Measurements from ENCODE around the gene SMURF1.

Gene SMURF1

DNA sequence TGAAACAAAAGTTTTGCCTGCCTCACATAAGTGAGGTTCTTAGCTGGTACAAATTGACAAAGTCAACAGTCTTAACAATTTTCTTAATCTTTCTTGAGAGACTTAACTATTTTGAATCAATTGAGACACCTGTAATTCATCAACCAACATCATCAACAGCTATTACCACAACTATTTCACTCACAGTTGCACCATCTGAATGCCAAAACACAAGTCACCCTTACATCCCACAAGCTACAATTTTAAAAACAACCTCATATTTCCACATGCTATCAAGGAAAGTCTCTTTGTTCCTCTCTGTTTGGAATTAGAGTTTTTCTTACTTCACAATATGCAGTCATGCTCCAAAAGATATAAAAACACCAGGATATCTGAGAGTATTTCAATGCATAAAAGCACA, 4.9 kb downstream of the SMURF1 start:
- TF ChIP-seq, protein P1, sequence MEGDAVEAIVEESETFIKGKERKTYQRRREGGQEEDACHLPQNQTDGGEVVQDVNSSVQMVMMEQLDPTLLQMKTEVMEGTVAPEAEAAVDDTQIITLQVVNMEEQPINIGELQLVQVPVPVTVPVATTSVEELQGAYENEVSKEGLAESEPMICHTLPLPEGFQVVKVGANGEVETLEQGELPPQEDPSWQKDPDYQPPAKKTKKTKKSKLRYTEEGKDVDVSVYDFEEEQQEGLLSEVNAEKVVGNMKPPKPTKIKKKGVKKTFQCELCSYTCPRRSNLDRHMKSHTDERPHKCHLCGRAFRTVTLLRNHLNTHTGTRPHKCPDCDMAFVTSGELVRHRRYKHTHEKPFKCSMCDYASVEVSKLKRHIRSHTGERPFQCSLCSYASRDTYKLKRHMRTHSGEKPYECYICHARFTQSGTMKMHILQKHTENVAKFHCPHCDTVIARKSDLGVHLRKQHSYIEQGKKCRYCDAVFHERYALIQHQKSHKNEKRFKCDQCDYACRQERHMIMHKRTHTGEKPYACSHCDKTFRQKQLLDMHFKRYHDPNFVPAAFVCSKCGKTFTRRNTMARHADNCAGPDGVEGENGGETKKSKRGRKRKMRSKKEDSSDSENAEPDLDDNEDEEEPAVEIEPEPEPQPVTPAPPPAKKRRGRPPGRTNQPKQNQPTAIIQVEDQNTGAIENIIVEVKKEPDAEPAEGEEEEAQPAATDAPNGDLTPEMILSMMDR (IDR thresholded peaks at IDR 0.05) = no peak

DNA sequence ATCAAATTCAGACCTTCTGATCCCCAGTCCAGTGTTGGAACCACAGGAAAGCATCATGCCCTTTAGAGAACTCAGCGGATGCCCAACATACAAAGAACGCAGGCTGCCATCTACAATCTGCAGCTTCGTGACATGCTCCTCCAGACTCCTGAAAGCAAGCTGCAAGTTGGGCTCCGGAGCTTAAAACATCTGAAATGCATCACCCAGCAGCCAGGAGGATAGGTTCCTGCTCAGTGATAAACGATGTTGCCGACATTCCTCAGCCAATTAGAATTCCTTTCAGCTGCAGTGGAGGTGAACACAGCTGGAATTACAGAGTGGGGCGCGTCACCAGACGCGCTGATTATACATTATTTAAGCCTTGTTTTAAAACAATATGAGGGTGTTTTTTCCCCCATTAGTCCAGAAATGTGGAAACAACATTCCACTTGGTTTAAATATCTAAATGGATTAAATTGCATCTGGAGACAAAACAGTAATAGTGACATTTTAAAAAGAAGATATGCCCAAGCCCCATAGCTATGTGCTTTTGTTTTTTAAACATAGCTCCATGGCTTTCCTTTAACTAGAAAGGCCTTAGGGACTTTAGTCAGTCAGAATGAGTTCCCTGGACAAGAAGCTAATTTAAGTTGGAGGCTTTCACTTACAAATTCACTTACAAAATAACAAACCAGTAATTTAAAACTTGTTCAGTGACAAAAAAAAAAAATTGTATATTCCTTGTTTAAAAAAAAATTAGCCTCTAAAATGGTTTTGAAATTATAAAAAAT, 6.3 kb downstream of the SMURF1 start:
- TF ChIP-seq, protein P1 (IDR thresholded peaks at IDR 0.05) = no peak

DNA sequence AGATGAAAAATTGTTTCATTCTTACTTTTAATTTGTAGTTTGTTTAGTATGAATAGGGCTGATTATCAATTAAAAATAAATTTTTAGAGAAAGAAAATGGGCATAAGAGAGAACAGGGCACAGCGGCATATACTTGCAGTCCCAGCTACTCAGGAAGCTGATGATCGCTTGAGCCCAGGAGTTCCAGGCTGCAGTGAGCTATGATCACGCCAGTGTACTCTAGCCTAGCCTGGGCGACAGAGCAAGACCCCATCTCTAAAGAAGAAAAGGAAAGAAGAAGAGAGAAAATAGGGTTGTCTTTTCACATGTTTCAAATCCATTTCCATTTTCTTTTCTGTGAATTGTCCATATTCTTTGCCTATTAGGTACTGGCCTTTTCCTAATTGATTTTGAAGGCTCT, 8.0 kb downstream of the SMURF1 start:
- TF ChIP-seq, protein P1 (IDR thresholded peaks at IDR 0.05) = no peak

DNA sequence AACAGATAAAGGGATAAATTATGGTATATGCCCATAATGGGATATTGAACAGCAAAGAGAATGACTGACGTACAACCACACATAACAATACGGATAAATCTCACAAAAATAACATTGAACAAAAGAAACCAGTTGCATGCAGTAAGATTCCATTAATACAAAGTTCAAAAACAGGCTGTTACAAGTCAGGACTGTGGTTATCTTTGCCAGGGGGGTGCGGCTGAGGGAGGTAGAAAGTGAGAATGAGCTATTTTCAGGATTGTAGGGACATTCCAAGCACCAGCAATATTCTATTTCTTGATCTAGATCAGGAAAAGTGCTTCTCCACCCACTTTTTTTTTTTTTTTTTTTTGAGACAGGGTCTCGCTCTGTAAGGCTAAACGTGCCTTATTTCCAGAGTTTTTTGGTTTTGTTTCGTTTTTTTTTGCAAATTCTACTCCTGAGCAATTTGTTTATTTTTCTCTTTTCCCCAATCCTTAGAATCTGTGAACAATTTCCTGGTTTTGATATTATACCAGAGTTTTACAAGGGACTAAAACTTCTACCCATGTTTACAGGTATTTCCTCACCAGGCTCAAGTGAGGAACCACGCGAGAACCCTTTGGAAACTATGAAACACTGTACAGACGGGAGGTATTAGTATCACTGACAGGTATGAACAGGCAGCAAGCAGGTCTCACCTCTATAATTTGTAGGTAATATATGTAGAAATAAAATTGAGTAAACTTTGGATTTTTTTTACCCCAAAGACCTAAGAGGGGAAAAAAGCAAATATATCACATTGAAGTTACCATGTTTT, 9.9 kb downstream of the SMURF1 start:
- TF ChIP-seq, protein P1 (IDR thresholded peaks at IDR 0.05) = no peak

DNA sequence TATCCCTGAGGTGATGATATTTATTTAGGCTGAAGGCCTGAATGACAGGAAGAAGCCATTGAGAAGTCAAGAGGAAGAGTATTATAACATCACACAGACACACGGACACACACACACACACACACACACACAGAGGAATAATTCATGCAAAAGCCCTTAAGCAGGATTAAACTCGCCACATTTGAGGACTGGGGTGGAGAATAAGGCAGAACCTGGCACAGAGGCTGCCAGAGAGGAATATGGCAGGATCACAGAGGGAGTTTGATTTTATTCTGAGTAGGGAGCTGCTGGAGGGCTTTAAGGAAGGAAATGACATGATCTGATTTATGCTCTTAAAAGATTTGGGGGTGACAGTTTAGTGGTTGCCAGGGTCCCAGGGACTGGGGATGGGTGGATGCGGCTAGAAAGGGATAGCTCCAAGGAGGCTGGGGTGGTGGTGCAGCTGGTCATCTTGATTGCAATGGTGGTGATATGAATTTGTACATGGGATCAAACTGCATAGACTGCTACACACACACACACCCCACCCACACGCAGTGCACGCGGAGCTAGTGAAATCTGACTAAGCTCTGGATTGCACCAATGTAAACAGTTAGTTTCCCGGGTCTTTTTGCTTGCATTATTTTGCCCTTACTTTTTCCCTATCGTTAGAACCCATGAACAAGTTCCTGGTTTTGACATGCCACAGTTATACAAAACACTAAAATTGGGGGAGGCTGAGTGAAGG, 11.2 kb downstream of the SMURF1 start:
- TF ChIP-seq, protein P1 (IDR thresholded peaks at IDR 0.05) = no peak

DNA sequence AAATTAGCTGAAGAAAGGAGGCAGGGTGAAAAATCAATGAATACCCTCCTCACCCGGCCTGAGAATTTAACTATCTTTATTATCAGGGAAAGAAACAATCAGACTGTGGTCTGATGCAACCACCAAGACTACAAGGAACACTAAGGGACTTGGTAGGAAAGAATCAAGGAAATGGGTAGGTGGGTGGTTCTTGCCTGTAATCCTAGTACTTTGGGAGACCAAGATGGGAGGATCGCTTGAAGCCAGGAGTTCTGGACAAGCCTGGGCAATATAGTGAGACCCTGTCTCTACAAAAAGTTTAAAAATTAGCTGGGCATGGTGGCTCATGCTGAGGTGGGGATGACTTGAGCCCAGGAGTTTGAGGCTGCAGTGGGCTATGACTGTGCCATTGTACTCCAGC, 12.6 kb downstream of the SMURF1 start:
- TF ChIP-seq, protein P1 (IDR thresholded peaks at IDR 0.05) = no peak

DNA sequence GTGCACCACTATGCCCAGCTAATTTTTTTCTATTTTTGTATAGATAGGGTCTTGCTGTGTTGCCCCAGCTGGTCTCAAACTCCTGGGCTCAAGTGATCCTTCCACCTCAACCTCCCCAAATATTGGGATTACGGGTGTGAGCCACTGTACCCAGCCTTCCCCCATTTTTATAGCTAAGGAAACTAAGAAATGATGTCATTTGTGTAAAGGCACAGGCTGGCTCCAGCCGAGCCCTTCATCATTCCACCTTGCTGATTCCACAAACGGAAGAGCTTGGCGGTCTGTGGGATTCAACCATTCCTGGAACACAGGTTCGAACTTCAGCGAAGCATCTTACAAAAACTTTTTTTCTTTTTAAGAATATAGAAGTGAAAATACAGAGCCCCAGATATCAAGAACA, 14.4 kb downstream of the SMURF1 start:
- TF ChIP-seq, protein P1 (IDR thresholded peaks at IDR 0.05) = no peak

Measured in LNCAP (cell line).